HG02840 (cell line): ENCODE measurements around the gene PSMG4.
"Not testable (repeated sequence)": the region's sequence is repeated elsewhere in the genome, so short reads cannot be mapped to it uniquely, and the experiment has no call there.

Experiments used
- ATAC-seq: cut with Tn5 transposase; IDR thresholded peaks from one replicate; pipeline ENCODE4 v1.9.1; 2021; ENCODE audit warnings: mild to moderate bottlenecking, moderate library complexity, moderate number of reproducible peaks; ENCODE audit not compliant: unreplicated experiment, low FRiP score

The PSMG4 gene

GRCh38 chr6:3229566-3230178 lies 29.1 kb upstream of the PSMG4 start:
- no peak for ATAC-seq

- no peak for ATAC-seq
Observed at GRCh38 chr6:3230256-3230882, 28.4 kb upstream of the PSMG4 start.

GRCh38 chr6:3230900-3231246 lies 27.9 kb upstream of the PSMG4 start:
- no peak for ATAC-seq

GRCh38 chr6:3231247-3232016 lies 27.3 kb upstream of the PSMG4 start:
- ATAC-seq, result no peak

GRCh38 chr6:3232017-3232945 lies 26.5 kb upstream of the PSMG4 start:
- ATAC-seq, result no peak

GRCh38 chr6:3233321-3233720 lies 25.4 kb upstream of the PSMG4 start:
- ATAC-seq, result no peak

GRCh38 chr6:3233904-3234303 lies 24.8 kb upstream of the PSMG4 start:
- ATAC-seq, result no peak

GRCh38 chr6:3235486-3235885 lies 23.3 kb upstream of the PSMG4 start:
- ATAC-seq, result no peak

- ATAC-seq, result no peak
Observed at GRCh38 chr6:3236005-3236404, 22.7 kb upstream of the PSMG4 start.

- no peak for ATAC-seq
Observed at GRCh38 chr6:3237761-3238662, 20.7 kb upstream of the PSMG4 start.

- ATAC-seq, result no peak
Observed at GRCh38 chr6:3239110-3239830, 19.5 kb upstream of the PSMG4 start.

GRCh38 chr6:3240595-3240994 lies 18.2 kb upstream of the PSMG4 start:
- no peak for ATAC-seq

GRCh38 chr6:3241745-3242144 lies 17.0 kb upstream of the PSMG4 start:
- not testable (repeated sequence) for ATAC-seq

- ATAC-seq, result no peak
Observed at GRCh38 chr6:3242768-3243167, 16.0 kb upstream of the PSMG4 start.

- no peak for ATAC-seq
Observed at GRCh38 chr6:3244003-3244831, 14.5 kb upstream of the PSMG4 start.

- not testable (repeated sequence) for ATAC-seq
Observed at GRCh38 chr6:3244832-3245161, 13.9 kb upstream of the PSMG4 start.

- no peak for ATAC-seq
Observed at GRCh38 chr6:3245216-3245615, 13.5 kb upstream of the PSMG4 start.
